Lower lobe of right lung (tissue), 2 donors: ENCODE data around the gene MCM9. TPM values are rescaled to one million over a fixed set of nuclear protein-coding genes. Genes with fewer than 3 reads are reported as not detected.

Experiments
- ATAC-seq, 2 donors: fragments of 200-7000 bp; cut with Tn5 transposase; one replicate each; pipeline ENCODE4 v1.9.1; 2020 to 2022; ENCODE audit warnings: mild to moderate bottlenecking in 2 of 2, moderate library complexity in 2 of 2
- DNase-seq: peaks from one replicate; pipeline ENCODE4 v3.0.0-alpha.2; 2020
- H3K27ac ChIP-seq: fragments of 200-600 bp; one replicate; pipeline ENCODE4 v1.8.0; 2022
- H3K27me3 ChIP-seq: fragments of 200-600 bp; one replicate; pipeline ENCODE4 v1.8.0; 2022; ENCODE audit warnings: low read depth
- H3K36me3 ChIP-seq: fragments of 200-600 bp; one replicate; pipeline ENCODE4 v1.8.0; 2022; ENCODE audit warnings: mild to moderate bottlenecking
- H3K4me1 ChIP-seq: fragments of 200-600 bp; one replicate; pipeline ENCODE4 v1.8.0; 2022
- H3K4me3 ChIP-seq: fragments of 200-600 bp; one replicate; pipeline ENCODE4 v1.8.0; 2022; ENCODE audit warnings: mild to moderate bottlenecking
- H3K9me3 ChIP-seq: fragments of 200-600 bp; one replicate; pipeline ENCODE4 v1.8.0; 2022
- intact Hi-C: fragments of 100-400 bp; cut with DNase I; formaldehyde crosslinking; loops from one replicate; pipeline ENCODE4 v1.11.0; 2022
- total RNA-seq: library from RNA; stranded (reverse); fragmentation: NEBNext Ultra II Directional; extraction: Animal tissue kit (Norgen Biotek cat#: 25700); gene quantifications from one replicate; pipeline ENCODE4 v1.2.1, GENCODE V29; 2021
- TF ChIP-seq, protein P1 (sequence below): fragments of 200-600 bp; IDR thresholded peaks from one replicate; pipeline ENCODE4 v1.8.0; 2022; ENCODE audit warnings: antibody characterized with exemption, mild to moderate bottlenecking
- donor health status: DM: no; HTN: yes; CAD: no; lungs with severe emphysema.

Gene MCM9
- total RNA-seq, 1 donor from 2014 or later, result 23.6 TPM

- ATAC-seq, result no peak
- Histone ChIP-seq H3K36me3 (peaks cover 90% of the 10 kb centered on the region), H3K9me3 (no peaks in the 10 kb centered on the region), H3K4me1 (no peaks in the 10 kb centered on the region), H3K27me3 (no peaks in the 10 kb centered on the region), H3K27ac (no peak overlapping the region), H3K4me3 (no peak overlapping the region)
- intact Hi-C loops, result no loop called here
- TF ChIP-seq, protein P1, sequence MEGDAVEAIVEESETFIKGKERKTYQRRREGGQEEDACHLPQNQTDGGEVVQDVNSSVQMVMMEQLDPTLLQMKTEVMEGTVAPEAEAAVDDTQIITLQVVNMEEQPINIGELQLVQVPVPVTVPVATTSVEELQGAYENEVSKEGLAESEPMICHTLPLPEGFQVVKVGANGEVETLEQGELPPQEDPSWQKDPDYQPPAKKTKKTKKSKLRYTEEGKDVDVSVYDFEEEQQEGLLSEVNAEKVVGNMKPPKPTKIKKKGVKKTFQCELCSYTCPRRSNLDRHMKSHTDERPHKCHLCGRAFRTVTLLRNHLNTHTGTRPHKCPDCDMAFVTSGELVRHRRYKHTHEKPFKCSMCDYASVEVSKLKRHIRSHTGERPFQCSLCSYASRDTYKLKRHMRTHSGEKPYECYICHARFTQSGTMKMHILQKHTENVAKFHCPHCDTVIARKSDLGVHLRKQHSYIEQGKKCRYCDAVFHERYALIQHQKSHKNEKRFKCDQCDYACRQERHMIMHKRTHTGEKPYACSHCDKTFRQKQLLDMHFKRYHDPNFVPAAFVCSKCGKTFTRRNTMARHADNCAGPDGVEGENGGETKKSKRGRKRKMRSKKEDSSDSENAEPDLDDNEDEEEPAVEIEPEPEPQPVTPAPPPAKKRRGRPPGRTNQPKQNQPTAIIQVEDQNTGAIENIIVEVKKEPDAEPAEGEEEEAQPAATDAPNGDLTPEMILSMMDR, result no peak
- no peak for DNase-seq
Observed at GRCh38 chr6:118921084-118921483, 13.9 kb downstream of the MCM9 start.

GRCh38 chr6:118918329-118918725 lies 16.6 kb downstream of the MCM9 start:
- DNase-seq (no peak), ATAC-seq (no peak)
- peaks cover 98% of the 10 kb centered on the region for H3K36me3 ChIP-seq
- H3K27me3 ChIP-seq, result no peaks in the 10 kb centered on the region
- H3K4me1 ChIP-seq, result no peaks in the 10 kb centered on the region
- H3K9me3 ChIP-seq, result no peaks in the 10 kb centered on the region
- intact Hi-C loops, result no loop called here
- TF ChIP-seq, protein P1, result no peak
- H3K4me3 ChIP-seq, result no peak overlapping the region
- H3K27ac ChIP-seq, result no peak overlapping the region

DNA sequence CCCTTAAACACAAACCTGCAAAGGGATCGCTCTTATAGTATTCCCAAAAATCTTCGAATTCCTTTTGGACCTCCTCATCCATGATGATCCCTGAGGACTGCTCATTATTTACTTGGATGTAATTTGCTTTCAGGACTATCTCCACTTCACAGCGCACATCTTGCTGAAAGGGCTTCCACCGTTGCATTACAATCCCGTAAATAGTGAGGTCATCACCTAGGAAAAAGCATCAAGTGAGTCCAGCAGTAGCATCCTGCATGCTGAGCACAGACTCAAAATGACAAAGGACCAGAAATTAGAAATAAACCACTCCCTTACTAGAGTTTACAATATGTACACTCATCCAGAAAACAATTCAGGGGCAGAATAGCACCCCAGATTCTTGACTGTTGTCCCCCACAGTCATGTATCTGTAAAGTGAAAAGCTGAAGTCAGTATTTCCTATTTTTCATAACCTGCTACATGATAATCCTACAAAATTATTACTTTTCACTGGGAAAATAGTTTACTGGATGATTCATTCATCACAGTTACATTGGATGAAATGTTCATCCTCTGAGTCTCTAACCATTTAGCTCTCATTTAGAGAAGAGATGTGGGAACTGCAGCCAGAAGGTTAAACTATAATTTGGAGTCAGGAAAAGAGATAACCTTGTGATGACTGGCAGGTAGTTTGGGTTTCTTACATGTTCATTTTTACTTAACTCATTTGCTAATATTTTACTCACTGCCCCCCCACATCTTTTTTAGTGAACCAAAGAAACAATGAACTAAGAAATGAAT lies 17.2 kb downstream of the MCM9 start:
- H3K4me1 ChIP-seq, result no peaks in the 10 kb centered on the region
- H3K36me3 ChIP-seq, result peaks cover 98% of the 10 kb centered on the region
- H3K27me3 ChIP-seq, result no peaks in the 10 kb centered on the region
- TF ChIP-seq, protein P1, result no peak
- DNase-seq, result no peak
- no peak for ATAC-seq
- intact Hi-C loops, result no loop called here
- no peak overlapping the region for H3K27ac ChIP-seq
- H3K9me3 ChIP-seq, result no peaks in the 10 kb centered on the region
- H3K4me3 ChIP-seq, result no peak overlapping the region

DNA sequence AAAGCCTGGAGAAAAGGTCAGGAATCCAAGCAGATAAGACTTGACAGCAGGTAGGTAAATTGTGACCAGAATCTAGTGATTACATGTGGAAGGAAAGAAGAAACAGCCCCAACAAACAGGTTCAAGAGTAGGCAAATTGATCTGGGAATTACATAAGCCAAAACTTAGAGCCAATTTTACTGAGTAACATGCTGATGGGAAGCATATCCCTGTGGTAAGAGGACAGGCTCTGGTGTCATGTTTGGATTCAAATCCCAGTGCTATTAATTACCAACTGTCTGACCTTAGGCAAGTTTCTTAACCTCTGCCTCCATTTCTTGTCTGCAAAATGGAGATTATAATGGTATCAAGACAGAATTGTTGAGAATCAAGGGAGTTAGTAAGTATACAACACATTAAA lies 20.4 kb downstream of the MCM9 start:
- H3K27ac ChIP-seq, result no peak overlapping the region
- no peaks in the 10 kb centered on the region for H3K27me3 ChIP-seq
- DNase-seq (no peak), ATAC-seq (no peak)
- H3K36me3 ChIP-seq, result peaks cover 97% of the 10 kb centered on the region
- H3K4me1 ChIP-seq, result no peaks in the 10 kb centered on the region
- H3K9me3 ChIP-seq, result no peaks in the 10 kb centered on the region
- no peak overlapping the region for H3K4me3 ChIP-seq
- intact Hi-C loops, result no loop called here
- TF ChIP-seq, protein P1, result no peak

GRCh38 chr6:118913161-118913560 lies 21.8 kb downstream of the MCM9 start:
- H3K27ac ChIP-seq, result no peak overlapping the region
- intact Hi-C loops, result no loop called here
- no peak for DNase-seq
- H3K36me3 ChIP-seq, result peaks cover 97% of the 10 kb centered on the region
- H3K4me3 ChIP-seq, result no peak overlapping the region
- ATAC-seq, result no peak
- no peaks in the 10 kb centered on the region for H3K9me3 ChIP-seq
- no peaks in the 10 kb centered on the region for H3K27me3 ChIP-seq
- H3K4me1 ChIP-seq, result no peaks in the 10 kb centered on the region
- TF ChIP-seq, protein P1, result no peak
